ENCODE measurements around the gene UQCC5.

DNA sequence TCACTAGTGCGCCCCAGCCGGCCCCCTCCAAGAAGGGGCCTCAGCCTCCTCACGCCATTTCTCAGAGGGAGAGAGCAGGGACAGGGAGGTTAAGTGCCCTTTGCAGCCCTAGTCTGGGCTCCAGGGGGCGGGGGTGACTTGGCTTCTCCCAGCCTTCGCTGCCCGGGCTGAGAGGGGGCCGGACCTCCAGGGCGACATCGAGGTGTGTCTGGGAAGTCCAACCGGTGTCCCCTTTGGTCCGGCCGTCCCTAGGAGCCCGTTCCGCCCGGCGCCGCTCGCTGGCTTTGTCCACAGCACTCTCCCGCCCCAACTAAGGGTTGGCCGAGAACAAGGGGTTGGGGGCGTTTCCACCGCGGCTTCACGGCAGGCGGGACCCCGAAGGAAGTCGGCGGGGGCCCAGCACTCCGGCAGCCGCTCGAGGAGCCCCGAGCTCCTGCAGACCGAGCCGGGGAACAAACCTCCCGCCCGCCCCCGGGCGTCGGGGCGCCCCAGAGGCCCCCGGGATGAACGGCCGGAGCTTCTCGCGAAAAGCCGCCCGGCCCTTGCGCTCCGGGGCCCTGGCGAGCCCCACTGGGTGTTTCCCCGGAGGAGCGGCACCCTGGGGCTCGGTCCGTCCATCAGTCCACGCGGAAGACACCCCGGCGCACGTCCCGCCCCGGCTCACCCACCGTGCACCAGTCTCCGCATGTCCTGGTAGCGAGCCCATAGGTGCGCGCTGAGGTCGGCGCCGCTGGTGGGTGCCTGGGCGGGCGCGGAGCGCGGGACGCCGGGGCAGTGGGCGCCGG is 3.4 kb upstream of the UQCC5 start:
- TF ChIP-seq POLR2A (IDR thresholded peaks at IDR 0.05), result no peak
- no peak for TF ChIP-seq POLR2AphosphoS5 (IDR thresholded peaks at IDR 0.05; ENCODE audit: insufficient read depth in 1 of 2, low read depth in 1 of 2)
